Measurements from ENCODE around the gene UGT2B10. TPM values are rescaled to one million over a fixed set of nuclear protein-coding genes. Genes with fewer than 3 reads are reported as not detected.

Gene UGT2B10
- total and polyA plus RNA-seq, 2 of the 13 experiments (the other 11 are each of a cell fraction or from before 2014, with no cell fraction given) = 107 to 148 TPM

Small RNAs within 50 kb of the gene (small RNA-seq; reads per million reads assigned to genes)
- gene AC021146.4 (ENCODE audit: insufficient read depth in 2 of 3, insufficient read length in 3 of 3, low read depth in 2 of 3, low replicate concordance in 1 of 3) = 0 reads per million in 3 experiments
- gene AC021146.9 (ENCODE audit: insufficient read depth in 2 of 3, insufficient read length in 3 of 3, low read depth in 2 of 3, low replicate concordance in 1 of 3) = 0 reads per million in 3 experiments

Other genes with a start within 250 kb of the UGT2B10 start
- not detected in 2 replicates for gene UGT2B17, start 239.7 kb upstream of the UGT2B10 start, total RNA-seq (2016; rRNA removed; fragmentation: Illumina TruSeq; extraction: Trizol)
- gene UGT2B17, start 239.7 kb upstream of the UGT2B10 start, polyA plus RNA-seq (2011; rRNA removed) = not detected in 2 replicates
- 0.04 TPM in 1 of 2 replicates, not detected in the other for gene UGT2B15, start 145.3 kb upstream of the UGT2B10 start, total RNA-seq (2016; rRNA removed; fragmentation: Illumina TruSeq; extraction: Trizol)
- gene UGT2B15, start 145.3 kb upstream of the UGT2B10 start, polyA plus RNA-seq (2011; rRNA removed) = 0.07 and 0.11 TPM in 2 replicates
- gene UGT2A3, start 135.8 kb downstream of the UGT2B10 start, total RNA-seq (2016; rRNA removed; fragmentation: Illumina TruSeq; extraction: Trizol) = 74.1 and 97.2 TPM in 2 replicates
- 61.3 and 61.4 TPM in 2 replicates for gene UGT2A3, start 135.8 kb downstream of the UGT2B10 start, polyA plus RNA-seq (2011; rRNA removed)